Astrocyte of the spinal cord (primary cell): Measurements from ENCODE around the gene RUNDC1.
"Not testable (repeated sequence)": the region's sequence is repeated elsewhere in the genome, so short reads cannot be mapped to it uniquely, and the experiment has no call there.

Experiments used
- DNase-seq: peaks from one replicate; pipeline ENCODE4 v3.0.0; 2011; ENCODE audit warnings: low read depth, low spot score
- H3K4me3 ChIP-seq: 2 replicates; pipeline ENCODE4 v1.5.1; 2011; ENCODE audit warnings: low read depth, mild to moderate bottlenecking, low read length, moderate library complexity
- CTCF ChIP-seq: IDR thresholded peaks from 2 replicates; pipeline ENCODE4 v1.5.1; 2012; ENCODE audit warnings: low read depth, mild to moderate bottlenecking, low read length, inconsistent platforms
- in situ Hi-C: cut with HindIII; loops from 2 replicates; pipeline ENCODE4 v1.10.0; 2017; ENCODE audit warnings: low sequenced_read_pairs

RUNDC1 gene

GRCh38 chr17:42964161-42964932 lies 16.0 kb upstream of the RUNDC1 start, which contains the start of gene AARSD1:
AARSD1 (minus strand) TSS chr17:42964454; CDS start chr17:42964440, 14 bp downstream.
- in situ Hi-C loops = no loop called here

GRCh38 chr17:42967925-42968324 lies 12.4 kb upstream of the RUNDC1 start:
- in situ Hi-C loops = no loop called here
- no peak for TF ChIP-seq CTCF
- H3K4me3 ChIP-seq = no peak overlapping the region
- no peak for DNase-seq

More at GRCh38 chr17:42964161-42964932, 16.0 kb upstream of the RUNDC1 start, which contains the start of gene AARSD1:
- TF ChIP-seq CTCF = no peak
- peak; percentile 95 for DNase-seq
- H3K4me3 ChIP-seq = peak within 1 kb of the TSS; percentile 78

- no peak for TF ChIP-seq CTCF
- peak; percentile 5 for DNase-seq
- in situ Hi-C loops = no loop called here
- no peak overlapping the region for H3K4me3 ChIP-seq
These were observed 11.3 kb upstream of the RUNDC1 start for GRCh38 chr17:42969001-42969581.

- no peak for DNase-seq
- no peak for TF ChIP-seq CTCF
- in situ Hi-C loops = no loop called here
- H3K4me3 ChIP-seq = no peak overlapping the region
These were observed 8.8 kb upstream of the RUNDC1 start for GRCh38 chr17:42971589-42971988.

- H3K4me3 ChIP-seq, in situ Hi-C loops, DNase-seq: not testable (repeated sequence)
These were observed 7.0 kb upstream of the RUNDC1 start for GRCh38 chr17:42973323-42973722.

- no peak for TF ChIP-seq CTCF
- H3K4me3 ChIP-seq = no peak overlapping the region
- DNase-seq = no peak
- in situ Hi-C loops = no loop called here
These were observed 5.1 kb upstream of the RUNDC1 start for GRCh38 chr17:42975265-42975664.

GRCh38 chr17:42975701-42976100 lies 4.7 kb upstream of the RUNDC1 start:
- H3K4me3 ChIP-seq, DNase-seq, in situ Hi-C loops: not testable (repeated sequence)
